GM10266 (cell line): ENCODE measurements around the gene ADK.

Experiments used
- DNase-seq: peaks from one replicate; pipeline ENCODE4 v3.0.0; 2012; ENCODE audit errors: extremely low spot score
- TF ChIP-seq, protein P1 (sequence below): IDR thresholded peaks from 2 replicates; pipeline ENCODE4 v1.5.1; 2012; ENCODE audit warnings: mild to moderate bottlenecking, low read depth; ENCODE audit not compliant: control insufficient read depth, insufficient read depth; ENCODE audit errors: missing control alignments

Gene ADK

DNA sequence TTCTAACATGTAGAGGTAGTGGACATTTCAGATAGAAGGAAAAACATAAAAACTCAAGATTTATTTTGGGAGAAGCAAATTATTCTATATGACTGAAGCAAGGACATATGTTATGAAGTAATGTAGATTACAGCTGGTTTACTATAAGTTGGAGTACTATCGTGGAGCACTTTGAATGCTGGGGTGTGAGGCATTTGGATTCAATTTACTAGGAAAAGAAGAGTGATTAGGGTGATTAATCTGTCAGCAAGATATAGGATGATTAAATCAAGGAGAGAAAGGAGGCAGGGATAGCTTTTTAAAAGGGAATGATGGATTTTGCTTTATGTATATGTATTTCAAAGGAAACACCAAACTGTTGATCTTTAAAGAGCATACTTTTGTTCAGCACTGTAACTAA is 356.9 kb downstream of the ADK start:
- TF ChIP-seq, protein P1, sequence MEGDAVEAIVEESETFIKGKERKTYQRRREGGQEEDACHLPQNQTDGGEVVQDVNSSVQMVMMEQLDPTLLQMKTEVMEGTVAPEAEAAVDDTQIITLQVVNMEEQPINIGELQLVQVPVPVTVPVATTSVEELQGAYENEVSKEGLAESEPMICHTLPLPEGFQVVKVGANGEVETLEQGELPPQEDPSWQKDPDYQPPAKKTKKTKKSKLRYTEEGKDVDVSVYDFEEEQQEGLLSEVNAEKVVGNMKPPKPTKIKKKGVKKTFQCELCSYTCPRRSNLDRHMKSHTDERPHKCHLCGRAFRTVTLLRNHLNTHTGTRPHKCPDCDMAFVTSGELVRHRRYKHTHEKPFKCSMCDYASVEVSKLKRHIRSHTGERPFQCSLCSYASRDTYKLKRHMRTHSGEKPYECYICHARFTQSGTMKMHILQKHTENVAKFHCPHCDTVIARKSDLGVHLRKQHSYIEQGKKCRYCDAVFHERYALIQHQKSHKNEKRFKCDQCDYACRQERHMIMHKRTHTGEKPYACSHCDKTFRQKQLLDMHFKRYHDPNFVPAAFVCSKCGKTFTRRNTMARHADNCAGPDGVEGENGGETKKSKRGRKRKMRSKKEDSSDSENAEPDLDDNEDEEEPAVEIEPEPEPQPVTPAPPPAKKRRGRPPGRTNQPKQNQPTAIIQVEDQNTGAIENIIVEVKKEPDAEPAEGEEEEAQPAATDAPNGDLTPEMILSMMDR = no peak
- no peak for DNase-seq

DNA sequence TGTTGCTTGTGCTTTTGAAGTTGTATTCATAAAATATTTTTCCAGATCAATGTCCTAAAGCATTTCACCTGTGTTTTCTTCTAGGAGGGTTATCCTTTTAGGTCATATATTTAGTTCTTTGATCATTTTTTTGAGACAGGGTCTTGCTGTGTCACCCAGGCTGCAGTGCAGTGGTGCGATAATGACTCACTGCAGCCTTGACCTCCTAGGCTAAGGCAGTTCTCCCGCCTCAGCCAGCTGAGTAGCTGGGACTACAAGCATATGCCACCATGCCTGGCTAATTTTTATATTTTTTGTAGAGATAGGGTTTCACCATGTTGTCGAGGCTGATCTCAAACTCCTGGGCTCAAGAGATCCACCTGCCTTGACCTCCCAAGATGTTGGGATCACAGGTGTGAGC is 359.6 kb downstream of the ADK start:
- TF ChIP-seq, protein P1 = no peak
- no peak for DNase-seq

DNA sequence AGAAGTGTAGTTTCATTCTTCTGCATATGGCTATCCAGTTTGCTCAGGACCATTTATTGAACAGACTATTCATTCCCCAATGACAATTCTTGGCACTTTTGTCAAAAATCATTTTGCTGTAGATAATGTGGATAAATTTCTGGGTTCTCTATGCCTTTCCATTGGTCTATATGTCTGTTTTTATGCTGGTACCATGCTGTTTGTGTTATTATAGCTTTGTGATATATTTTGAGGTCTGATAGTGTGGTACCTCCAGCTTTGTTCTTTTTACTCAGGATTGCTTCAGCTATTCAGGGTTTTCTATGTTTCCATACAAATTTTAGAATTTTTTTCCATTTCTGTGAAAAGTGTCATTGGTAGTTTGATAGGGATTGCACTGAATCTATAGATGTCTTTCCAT is 360.0 kb downstream of the ADK start:
- TF ChIP-seq, protein P1 = no peak
- DNase-seq = no peak

DNA sequence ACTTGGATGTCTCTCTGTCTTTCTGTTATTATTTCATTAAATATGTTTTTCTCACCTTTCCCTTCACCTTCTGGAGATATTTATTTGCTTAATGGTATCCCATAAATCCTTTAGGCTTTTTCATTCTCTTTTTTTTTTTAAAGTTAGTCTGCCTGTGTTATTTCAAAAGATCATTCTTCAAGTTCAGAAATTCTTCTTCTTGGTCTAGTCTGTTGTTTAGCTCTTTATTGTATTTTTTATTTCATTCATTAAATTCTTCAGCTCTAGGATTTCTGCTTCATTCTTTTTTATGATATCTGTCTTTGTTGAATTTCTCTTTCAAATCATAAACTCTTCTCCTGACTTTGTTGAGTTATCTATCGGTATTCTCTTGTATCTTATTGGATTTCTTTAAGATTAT is 363.3 kb downstream of the ADK start:
- TF ChIP-seq, protein P1 = no peak
- DNase-seq = no peak

DNA sequence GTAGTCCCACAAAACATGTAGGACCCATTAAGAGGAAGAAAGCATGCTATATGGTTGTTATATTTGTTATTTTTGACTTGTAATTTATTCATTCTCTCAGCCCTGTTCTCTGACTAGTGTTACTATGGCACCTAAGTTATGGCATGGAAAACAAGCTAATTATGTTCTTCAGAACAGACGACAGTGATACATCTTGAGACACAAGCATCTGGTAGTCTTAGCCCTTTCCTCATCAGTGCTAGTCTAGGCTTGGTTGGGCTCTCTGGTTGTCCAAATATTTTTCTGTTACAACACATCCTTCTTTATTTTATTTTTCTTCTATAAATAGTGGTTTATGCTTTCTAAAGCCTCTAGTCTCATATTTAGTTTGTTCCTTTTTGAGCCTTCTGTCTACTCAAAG is 367.0 kb downstream of the ADK start:
- no peak for DNase-seq
- TF ChIP-seq, protein P1 = no peak

DNA sequence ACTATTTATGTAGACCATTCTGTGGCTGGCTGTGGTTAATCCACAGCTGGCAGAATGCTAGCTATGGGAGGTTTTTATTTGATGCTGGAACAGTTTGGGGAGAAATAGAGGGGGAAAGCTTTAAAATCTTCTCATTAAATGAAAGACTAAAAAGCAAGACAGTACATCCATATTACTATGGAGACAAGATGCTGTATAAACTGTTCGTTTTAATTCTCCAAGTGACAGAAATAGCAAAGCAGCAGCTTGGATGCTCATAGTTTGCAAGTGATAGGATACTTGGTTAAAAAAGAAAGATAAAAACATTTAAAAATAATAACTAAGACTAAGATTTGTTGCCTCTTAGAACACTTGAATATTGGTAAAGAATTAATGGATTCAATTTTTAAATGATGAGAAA is 370.5 kb downstream of the ADK start:
- DNase-seq = no peak
- TF ChIP-seq, protein P1 = no peak

DNA sequence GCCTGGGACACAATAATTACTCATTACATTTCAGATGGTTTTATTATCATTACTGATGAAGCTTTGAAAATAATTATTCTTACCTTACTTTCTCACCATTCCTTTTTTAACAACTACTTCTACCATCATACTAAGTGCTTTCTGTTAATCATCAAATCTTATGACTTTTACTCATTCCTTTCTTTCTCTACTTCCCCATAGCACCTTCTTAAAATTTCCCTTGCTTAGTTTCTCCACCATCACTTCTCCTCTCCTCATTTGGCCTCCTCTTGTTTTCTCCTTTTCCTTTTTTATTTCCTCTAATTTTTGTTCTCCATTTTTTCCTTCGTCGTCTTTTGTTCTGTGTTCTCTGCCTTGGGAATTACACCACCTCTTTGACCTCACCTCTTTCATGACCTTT is 372.2 kb downstream of the ADK start:
- TF ChIP-seq, protein P1 = no peak
- no peak for DNase-seq
